NCI-H524 (cell line): ENCODE measurements around the gene TEX38.
"Not testable (repeated sequence)": the region's sequence is repeated elsewhere in the genome, so short reads cannot be mapped to it uniquely, and the experiment has no call there.

Source experiments
- DNase-seq, 2 experiments: peaks; one replicate each; lab custom pipeline; 2025; lab: John Stamatoyannopoulos, UW

Gene TEX38

DNA sequence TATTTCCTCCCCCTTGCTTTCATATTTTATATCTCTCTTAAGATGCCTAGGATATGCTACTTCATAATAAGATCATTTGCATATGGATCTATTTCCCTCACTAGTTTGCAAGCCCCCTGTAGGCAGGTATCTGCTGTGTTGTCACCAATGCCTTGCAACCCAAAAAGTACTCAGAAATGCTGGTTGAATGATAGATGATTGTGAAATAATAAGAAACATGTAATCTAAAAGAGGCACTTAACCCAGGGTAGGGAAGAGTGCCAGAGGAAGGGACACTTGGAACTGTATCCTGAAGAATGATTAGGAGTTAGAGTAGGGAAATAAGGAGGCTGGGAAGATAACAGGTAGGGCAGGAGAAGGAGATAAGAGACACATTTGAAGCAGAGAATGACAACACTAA, 15.8 kb upstream of the TEX38 start:
- DNase-seq = no peak

DNA sequence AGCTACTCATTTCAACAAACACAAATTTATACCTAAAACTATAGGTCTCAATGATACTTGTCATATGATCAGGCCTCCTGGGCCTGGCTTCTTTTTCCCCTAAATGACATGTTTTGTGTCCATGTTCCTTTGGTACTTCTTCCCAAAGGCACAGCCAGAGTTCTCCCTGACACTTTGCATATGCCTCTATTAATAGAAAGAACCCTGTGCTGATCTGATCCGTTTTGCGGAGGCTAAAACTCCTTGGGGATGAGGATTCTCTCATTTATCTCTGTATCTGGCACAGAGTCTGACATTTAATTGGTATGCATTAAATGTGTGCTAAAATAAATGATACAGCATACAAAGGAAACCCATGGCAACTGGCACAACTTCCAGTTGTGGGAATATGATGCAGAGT, 15.0 kb upstream of the TEX38 start:
- no peak for DNase-seq

- DNase-seq = no peak
Measured at GRCh38 chr1:46657775-46658174, 13.9 kb upstream of the TEX38 start.

DNA sequence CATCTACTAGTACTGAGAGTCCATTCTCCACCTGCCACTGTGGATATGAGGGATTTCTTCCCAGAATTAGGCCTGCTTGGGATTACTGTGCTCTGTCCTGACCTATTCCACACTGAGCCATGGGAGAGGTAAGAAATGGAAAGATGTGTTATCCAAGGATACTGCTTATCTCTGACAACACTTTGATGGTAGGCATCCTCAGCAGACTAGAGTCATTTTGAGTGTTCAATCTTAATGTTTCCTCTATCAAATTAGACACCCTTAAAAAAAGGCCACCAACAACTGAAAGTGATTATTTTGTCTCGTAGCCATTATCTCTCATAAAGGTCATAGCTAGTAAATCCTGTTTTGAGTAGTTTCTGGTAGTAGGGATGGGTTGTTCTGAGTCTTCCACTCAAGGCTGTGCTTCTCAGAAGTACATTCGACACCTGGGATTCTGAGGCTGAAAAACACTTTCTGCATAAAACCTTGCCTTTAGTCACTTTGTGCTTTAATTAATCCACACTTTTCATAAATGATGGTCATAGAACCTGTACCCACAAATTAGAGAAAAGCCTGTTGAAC, 12.3 kb upstream of the TEX38 start:
- DNase-seq = no peak

DNA sequence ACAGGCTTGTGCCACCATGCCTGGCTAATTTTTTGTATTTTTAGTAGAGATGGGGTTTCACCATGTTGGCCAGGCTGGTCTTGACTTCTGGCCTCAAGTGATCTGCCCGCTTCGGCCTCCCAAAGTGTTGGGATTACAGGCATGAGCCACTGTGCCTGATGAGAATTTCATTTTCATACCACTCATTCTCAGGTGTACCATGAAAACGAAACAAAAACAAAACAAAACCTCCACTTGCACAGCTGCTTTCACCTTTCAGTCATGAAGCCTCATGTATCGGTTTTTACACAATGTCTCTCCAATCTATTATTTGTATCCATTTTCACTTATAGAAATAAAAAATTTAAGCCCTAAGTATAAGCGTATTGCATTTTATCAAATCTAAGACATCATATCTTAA, 11.5 kb upstream of the TEX38 start:
- not testable (repeated sequence) for DNase-seq

- not testable (repeated sequence) for DNase-seq
Measured at GRCh38 chr1:46662919-46663318, 8.7 kb upstream of the TEX38 start.

DNA sequence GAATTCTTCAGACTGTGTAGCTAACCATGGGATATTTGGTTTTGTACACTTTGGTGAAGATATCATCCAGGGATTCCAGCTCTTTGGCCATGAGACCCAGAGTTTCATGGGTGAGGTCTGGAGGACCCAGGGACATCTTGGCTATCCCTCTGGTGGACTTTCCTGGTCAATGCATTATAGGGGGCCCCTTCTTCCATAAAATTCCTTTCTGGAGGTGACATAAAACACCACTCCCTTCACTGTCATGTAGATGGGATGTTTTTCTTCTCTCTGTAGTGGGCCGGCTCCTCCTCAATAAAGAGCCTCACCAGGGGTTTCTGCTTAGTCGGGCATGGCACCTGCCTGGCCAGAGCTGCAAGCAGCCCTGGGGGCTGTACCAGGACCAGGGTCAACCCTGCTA, 5.7 kb upstream of the TEX38 start:
- DNase-seq = no peak

GRCh38 chr1:46667782-46668760, 3.6 kb upstream of the TEX38 start, which contains the start of gene ATPAF1:
Gene ATPAF1 (minus strand): TSS chr1:46668364. CDS start chr1:46668322, 42 bp downstream.
- peak; percentile 22 to 46 for DNase-seq

DNA sequence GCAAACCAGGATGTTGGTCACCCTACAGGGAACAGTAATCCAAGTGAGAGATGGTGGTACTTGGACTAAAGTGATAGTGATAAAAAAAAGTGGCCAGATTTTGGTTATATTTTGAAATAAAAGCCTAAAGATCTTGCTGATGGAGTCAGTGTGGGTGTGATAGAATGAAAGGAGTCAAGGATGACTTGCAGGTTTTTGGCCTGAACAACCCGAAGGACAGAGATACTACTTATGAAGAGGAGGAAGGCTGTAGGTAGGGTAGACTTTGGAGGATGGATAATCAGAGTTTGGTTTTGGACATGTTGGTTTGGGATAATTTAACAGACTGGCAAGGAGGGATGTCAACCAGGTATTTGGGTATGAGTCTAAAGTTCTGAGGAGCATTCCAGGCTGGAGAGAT, 1.5 kb upstream of the TEX38 start:
- DNase-seq = no peak

DNA sequence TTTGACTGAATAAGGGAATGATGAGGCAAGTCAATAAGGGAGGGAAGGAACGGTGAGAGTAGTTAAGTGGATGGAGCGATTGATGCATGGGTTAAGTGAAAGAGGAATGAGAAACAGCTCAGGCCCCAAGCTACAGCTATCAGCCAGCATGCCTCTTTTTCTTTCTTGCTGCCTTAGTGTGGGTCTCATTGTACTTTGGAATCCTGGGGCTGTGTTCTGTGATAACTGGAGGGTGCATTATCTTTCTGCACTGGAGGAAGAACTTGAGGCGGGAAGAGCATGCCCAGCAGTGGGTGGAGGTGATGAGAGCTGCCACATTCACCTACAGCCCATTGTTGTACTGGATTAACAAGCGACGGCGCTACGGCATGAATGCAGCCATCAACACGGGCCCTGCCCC, 1.0 kb downstream of the TEX38 start:
- DNase-seq = no peak

- DNase-seq = no peak
Measured at GRCh38 chr1:46673749-46674182, 2.1 kb downstream of the TEX38 start.

DNA sequence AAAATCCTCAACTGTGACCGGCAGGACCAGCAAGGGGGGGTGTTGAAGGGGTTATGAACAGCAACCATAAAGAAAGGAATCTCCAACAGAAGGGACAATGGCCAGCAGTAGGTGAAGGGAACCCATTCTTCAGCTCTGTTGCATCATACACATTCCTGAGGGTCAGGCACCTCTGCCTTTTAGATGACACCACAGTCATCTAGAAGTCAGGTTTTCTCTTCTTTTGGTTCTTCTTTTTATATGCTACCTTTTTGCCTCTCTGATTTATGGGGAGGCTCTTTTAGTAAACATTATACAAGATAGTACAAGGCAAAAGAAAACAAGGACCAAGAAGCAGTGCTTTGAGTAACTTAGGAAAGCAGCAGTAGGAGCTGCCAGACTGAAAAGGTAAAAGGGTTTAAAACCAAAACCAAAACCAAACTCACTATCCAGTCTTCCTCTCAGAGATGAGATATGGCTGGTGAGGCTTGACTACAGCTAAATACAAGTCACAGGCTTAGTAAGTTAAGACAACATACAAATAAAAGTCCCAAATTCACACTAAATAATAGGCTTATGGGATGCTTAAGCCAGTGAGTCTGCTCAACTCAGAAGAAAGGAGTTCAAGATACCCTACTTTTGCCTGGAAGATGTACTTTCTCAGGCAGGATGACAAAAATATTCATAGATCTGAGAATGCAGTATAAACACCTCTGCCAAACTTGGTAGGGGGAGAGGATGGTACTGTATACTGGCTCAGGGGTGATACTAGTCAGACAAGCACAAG, 4.1 kb downstream of the TEX38 start:
- DNase-seq = no peak

DNA sequence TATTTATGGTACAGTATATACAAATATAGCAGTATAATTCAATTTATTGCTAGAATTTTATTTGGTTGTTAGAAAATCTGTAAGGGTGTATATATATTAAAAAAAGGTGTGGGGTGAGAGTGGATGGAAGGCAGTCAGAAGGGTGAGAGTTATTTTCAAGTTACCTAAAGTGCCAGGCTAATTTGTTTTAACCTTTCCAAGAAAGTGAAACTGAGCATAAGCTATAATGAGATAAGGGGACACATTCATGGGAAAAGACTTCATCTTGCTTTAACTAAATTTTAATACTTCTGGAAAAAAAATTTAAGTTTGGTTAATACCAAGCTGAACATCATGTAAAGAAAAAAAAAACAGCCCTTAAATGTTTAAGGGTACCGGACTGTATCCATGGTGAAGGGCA, 4.9 kb downstream of the TEX38 start:
- DNase-seq = no peak

GRCh38 chr1:46677339-46677738, 5.7 kb downstream of the TEX38 start:
- DNase-seq = no peak

- no peak for DNase-seq
Measured at GRCh38 chr1:46679789-46680573, 8.3 kb downstream of the TEX38 start.

DNA sequence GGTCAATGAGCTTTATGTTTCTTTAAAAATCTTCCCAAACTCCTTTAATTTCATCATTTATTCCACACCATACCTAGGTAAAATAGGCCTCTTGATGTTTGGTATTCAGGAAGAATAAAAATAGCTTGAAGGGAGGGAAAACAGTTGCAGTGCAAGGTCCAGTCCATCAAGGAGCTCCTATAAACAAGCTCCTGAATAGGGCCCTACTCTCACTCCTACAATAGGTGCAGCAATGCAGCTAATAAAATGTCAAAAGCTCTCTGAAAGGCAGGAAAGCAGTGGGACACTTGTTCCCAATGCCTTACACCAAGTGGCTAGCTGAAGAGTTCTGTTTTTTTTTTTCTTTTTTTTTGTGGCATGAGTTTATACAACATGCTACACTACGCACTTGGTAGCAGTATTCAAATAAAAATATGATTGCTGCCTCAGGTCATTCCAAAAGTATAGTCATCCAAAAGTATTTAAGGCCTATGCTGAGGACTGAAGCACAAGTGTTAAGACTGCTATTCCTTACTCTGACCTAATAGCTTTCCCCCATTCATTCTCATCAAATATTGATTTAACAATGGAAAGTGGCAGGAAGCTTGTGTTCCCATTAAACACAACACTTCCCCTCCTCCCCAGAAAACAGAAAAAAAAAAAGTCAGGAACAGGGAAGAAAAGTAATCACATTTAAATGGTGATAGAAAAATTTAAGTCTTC, 9.8 kb downstream of the TEX38 start:
- no peak for DNase-seq

DNA sequence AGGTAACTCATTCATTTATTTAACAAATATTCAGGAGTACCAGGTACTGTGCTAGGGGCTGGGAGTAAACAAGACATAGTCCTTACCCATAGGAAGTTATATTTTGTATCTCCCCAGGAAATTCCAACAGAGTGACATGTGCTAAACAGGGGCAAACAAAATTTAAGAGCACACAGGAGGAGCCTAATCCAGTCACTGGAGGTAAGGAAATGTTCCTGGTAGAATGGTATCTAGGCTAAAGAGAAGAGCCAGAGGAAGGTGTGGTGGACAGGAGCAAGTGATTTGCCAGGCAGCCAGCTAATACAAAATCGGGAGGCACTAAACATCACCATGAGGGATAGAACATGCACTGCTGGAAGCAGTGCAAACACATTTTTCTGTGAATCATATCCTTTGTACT, 10.4 kb downstream of the TEX38 start:
- no peak for DNase-seq

- no peak for DNase-seq
Measured at GRCh38 chr1:46684670-46685069, 13.0 kb downstream of the TEX38 start.

GRCh38 chr1:46686255-46686654, 14.6 kb downstream of the TEX38 start:
- no peak for DNase-seq

GRCh38 chr1:46687093-46687659, 15.5 kb downstream of the TEX38 start:
- no peak for DNase-seq
